GM21381 (cell line): Measurements from ENCODE around the gene FEZ2.

Experiments
- ATAC-seq: cut with Tn5 transposase; IDR thresholded peaks from one replicate; pipeline ENCODE4 v1.9.1; 2021; ENCODE audit warnings: mild to moderate bottlenecking, moderate library complexity; ENCODE audit not compliant: unreplicated experiment

FEZ2 gene

DNA sequence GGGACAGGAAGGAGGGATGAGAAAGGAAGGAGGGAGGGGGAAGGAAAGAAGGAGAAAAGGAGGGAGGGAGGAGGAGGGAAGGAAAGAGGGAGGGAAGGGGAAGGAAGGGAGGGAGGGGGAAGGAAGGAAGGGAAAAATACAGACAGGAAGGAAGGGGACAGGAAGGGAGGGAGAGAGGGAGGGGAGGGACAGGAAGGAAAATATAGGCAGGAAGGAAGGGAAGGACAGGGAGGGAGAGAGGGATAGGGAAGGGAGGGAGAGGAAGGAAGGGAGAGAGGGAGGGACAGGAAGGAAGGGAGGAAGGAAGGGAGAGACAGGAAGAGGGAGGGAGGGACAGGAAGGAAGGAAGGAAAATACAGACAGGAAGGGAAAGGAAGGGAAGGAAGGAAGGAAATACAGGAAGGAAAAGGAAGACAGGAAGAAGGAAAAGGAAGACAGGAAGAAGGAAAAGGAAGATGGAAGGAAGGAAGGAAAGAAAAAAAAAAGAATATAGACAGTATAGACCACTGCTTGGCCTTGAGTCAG lies 63.6 kb downstream of the FEZ2 start:
- no peak for ATAC-seq

DNA sequence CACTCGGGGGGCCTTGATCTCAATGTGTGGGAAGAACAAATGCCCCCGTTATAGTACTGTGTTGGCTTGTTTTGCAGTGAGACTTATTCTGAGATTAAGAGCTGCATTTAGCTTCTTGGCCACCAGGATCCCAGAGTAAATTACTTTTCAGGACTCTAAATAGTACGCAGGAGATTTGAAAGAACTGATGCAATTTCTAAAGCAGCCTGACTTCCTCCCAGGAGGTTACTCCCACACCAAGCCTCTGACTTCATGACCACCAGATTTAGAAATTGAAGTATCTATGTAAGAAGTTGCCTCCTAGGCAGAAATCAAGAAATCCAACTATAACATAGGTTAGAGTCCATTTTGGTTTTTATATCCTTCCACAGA lies 67.0 kb downstream of the FEZ2 start:
- ATAC-seq: no peak

DNA sequence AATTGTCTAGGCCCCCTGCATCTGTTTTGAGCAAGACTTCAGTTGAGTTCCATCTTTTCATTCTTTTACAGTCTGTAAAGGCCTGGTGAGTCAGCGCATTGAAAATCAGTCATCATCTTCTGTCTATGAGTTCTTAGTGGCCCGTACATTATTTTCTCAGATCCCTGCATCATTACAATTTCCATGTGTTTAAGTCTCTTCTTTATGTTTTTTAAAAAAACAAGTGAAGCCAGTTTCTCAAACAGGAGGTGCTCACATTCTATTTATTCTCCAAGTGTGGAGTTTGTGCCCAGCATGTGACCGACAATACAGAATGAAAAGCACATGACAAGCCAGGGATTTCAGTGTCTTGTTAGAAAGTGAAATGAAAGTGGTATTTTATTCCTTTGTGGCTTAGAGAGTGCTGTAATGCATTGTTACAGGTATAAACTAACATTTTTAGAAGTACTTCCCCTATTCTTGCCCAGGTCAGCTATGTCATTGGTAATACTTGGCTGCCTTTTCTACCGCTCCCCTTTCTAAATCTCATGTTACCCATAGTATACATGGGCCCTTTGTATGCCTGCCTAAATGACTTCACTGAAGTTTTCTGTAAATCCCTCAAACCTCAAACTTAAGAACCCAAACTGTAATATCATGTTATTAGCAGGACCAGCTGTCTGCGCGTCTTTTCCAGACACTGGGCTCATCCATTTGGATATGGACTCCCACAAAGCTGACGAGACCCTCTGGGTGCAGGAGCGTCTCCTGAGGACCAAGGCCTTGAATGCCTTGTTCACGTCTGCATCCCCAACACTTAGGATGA lies 67.6 kb downstream of the FEZ2 start:
- peak; percentile 64 for ATAC-seq

DNA sequence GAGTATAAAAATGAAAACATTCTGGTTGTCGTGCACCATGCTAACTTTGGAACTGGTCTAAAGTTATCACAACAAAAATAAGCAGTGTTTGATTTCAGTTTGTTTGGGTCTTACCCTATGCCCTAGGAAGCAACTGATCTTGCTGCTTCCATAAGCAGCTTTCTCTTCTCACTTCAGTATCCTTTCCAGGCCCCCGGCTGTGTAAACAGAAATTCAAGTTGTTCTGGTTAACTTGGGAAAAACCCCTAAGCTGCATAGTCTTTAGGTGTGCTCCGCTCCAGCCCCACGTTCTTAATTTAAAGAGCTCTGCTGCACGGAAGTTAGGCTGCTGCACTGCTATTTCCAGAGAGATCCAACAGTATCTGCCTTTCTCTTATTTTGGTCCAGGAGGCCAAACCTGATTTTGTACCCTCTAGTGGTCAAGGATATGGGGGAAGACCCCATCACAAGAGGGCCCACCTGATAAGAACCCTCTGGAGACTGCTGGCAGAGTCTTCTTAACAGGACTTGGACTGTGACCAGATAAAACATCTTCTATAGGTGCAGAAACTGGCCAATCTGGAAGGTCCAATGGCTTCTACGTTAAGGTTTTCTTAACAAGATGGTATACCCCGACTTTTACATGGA lies 69.1 kb downstream of the FEZ2 start:
- ATAC-seq: no peak

- peak; percentile 80 for ATAC-seq
These were observed 69.7 kb downstream of the FEZ2 start for GRCh38 chr2:36528274-36528673.

DNA sequence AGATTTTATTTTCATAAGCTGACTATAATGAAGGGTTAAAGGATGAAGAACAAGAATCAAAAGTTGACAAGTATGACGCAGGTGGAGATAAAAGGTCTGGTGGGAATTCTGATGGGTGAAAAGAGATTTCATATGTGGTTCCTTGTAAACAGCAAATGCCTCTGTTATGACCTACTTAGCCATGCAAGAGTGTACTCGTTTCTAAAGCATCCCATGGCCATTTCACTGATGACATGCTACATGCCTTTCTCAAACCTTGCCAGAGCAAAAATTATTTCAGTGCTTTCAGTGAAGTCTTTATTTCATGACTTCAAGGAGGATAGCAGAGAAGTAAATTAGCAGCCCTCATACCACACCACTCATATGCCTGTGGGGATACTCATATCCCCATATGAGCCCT lies 71.7 kb downstream of the FEZ2 start:
- no peak for ATAC-seq

GRCh38 chr2:36525245-36525644 lies 72.7 kb downstream of the FEZ2 start:
- no peak for ATAC-seq

DNA sequence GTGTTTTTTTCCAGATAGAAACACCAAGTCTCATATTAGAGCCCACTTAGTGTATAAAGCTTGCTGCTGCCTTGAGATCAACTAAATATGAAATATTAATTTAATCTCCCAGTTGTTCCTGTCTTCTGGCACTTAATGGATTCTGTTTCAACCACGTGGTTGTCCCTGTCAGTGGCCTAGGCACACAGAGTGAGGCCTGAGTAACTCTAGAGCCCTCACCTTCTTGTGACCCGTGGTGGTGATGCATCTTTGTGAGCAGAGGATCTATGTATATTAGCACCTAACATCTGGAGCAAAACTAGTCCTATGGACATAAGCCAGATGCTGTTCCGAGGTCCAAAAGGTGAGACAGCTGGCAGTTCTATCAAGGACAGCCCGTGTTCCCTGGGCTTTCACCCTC lies 74.8 kb downstream of the FEZ2 start:
- no peak for ATAC-seq

GRCh38 chr2:36520431-36520830 lies 77.5 kb downstream of the FEZ2 start:
- no peak for ATAC-seq

- ATAC-seq: no peak
These were observed 81.7 kb downstream of the FEZ2 start for GRCh38 chr2:36516136-36516870.

- ATAC-seq: no peak
These were observed 82.4 kb downstream of the FEZ2 start for GRCh38 chr2:36515538-36515937.

DNA sequence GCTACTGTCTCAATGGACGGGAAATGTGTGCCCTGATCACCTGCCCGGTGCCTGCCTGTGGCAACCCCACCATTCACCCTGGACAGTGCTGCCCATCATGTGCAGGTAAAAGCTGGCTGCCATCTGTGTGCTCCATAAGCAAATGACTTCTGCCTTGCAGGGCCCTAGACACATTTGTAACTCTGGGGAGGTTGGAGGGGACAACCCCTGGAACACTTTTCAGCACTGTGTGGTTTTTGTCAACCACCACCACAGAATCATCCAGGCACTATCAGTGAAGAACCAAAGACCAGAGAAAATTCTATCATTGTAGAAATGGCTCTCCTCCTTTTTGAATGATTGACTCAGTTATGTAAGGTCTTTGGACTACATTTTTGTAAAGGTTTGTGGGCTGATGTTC lies 84.3 kb downstream of the FEZ2 start:
- ATAC-seq: no peak

- ATAC-seq: no peak
These were observed 85.3 kb downstream of the FEZ2 start for GRCh38 chr2:36512705-36513104.

DNA sequence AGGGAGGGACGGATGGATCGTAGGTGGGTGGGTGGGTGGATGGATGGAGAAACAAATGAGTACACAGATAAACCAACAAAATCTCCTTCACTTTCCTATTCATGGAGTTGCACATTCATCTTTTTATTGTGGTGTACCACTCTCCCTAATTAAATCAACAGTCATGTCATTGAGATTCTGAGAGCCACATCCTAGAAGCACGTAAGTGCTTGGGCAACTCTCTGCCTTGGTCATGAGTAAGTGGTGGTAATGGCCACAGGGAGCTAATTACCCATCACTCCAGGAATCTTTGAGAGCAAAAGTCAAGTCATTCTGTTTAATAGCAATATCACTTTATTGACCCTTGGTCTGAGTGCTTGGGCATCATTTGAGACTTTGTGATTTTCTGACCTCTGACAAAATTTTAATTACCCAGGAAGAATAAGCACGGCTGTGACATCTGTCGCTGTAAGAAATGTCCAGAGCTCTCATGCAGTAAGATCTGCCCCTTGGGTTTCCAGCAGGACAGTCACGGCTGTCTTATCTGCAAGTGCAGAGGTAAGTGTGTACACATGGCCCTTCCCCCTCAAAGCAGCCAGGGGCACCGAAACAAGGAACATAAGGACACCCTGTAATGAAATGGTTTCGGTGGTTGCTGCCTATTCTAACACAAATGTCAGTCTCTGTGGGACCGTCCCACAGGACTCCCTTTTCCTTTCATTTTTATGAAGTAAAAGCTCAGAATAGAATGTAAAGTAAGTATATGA lies 85.9 kb downstream of the FEZ2 start:
- no peak for ATAC-seq

- ATAC-seq: no peak
These were observed 88.9 kb downstream of the FEZ2 start for GRCh38 chr2:36509075-36509474.

DNA sequence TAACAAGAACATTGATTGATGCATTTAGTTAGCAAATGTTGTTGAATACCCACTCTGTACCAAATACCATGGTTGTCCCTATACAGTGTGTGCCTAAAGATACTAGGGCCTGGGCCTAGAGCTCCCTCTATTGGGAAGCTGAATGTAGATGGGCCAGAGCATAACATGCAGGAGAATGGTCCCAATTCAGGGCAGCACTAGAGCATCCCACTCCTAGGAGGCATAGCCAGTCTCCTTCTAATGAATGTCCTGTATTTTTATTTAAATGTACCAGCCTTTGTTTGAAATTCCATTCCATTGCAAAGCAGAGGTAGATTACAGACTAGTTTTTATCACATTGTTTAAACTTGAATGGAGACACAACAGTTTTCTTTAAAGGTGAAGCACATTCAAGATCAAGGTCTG lies 90.6 kb downstream of the FEZ2 start:
- ATAC-seq: peak; percentile 87
